GM19467 (cell line): ENCODE data around the gene ENPP1.
"Not testable (repeated sequence)": the region's sequence is repeated elsewhere in the genome, so short reads cannot be mapped to it uniquely, and the experiment has no call there.

Source experiments
- ATAC-seq: cut with Tn5 transposase; IDR thresholded peaks from one replicate; pipeline ENCODE4 v1.9.1; 2021; ENCODE audit warnings: mild to moderate bottlenecking, moderate library complexity; ENCODE audit not compliant: unreplicated experiment

The ENPP1 gene

GRCh38 chr6:131828080-131828479 lies 20.3 kb downstream of the ENPP1 start:
- no peak for ATAC-seq

GRCh38 chr6:131828951-131829350 lies 21.1 kb downstream of the ENPP1 start:
- no peak for ATAC-seq

- ATAC-seq, result no peak
These were observed 23.6 kb downstream of the ENPP1 start for GRCh38 chr6:131831392-131831791.

- ATAC-seq, result no peak
These were observed 24.1 kb downstream of the ENPP1 start for GRCh38 chr6:131831886-131832285.

- ATAC-seq, result no peak
These were observed 24.5 kb downstream of the ENPP1 start for GRCh38 chr6:131832363-131832762.

- no peak for ATAC-seq
These were observed 30.2 kb downstream of the ENPP1 start for GRCh38 chr6:131838051-131838450.

- no peak for ATAC-seq
These were observed 31.6 kb downstream of the ENPP1 start for GRCh38 chr6:131839388-131839787.

GRCh38 chr6:131840441-131840840 lies 32.6 kb downstream of the ENPP1 start:
- no peak for ATAC-seq

GRCh38 chr6:131840936-131841583 lies 33.2 kb downstream of the ENPP1 start:
- ATAC-seq, result no peak

GRCh38 chr6:131843768-131844167 lies 35.9 kb downstream of the ENPP1 start:
- ATAC-seq, result no peak

- ATAC-seq, result no peak
These were observed 36.5 kb downstream of the ENPP1 start for GRCh38 chr6:131844243-131844841.

- no peak for ATAC-seq
These were observed 38.3 kb downstream of the ENPP1 start for GRCh38 chr6:131846023-131846663.

GRCh38 chr6:131846905-131847304 lies 39.1 kb downstream of the ENPP1 start:
- no peak for ATAC-seq

- ATAC-seq, result no peak
These were observed 42.0 kb downstream of the ENPP1 start for GRCh38 chr6:131849799-131850198.

GRCh38 chr6:131851049-131851769 lies 43.4 kb downstream of the ENPP1 start:
- no peak for ATAC-seq

- no peak for ATAC-seq
These were observed 44.4 kb downstream of the ENPP1 start for GRCh38 chr6:131852200-131852599.

- ATAC-seq, result no peak
These were observed 47.0 kb downstream of the ENPP1 start for GRCh38 chr6:131854803-131855202.

GRCh38 chr6:131858765-131859415 lies 51.1 kb downstream of the ENPP1 start:
- no peak for ATAC-seq

- ATAC-seq, result not testable (repeated sequence)
These were observed 51.8 kb downstream of the ENPP1 start for GRCh38 chr6:131859658-131860057.

- ATAC-seq, result no peak
These were observed 53.6 kb downstream of the ENPP1 start for GRCh38 chr6:131861381-131861780.

GRCh38 chr6:131862476-131862875 lies 54.7 kb downstream of the ENPP1 start:
- no peak for ATAC-seq
